Medulla oblongata (tissue), 1 donor: ENCODE results near the gene SELENON.
"Not testable (repeated sequence)": the region's sequence is repeated elsewhere in the genome, so short reads cannot be mapped to it uniquely, and the experiment has no call there.

Experiments used
- DNase-seq: peaks from one replicate; pipeline ENCODE4 v3.0.0-alpha.2; 2015; ENCODE audit errors: extremely low spot score

The SELENON gene

GRCh38 chr1:25828491-25828890 is 28.5 kb downstream of the SELENON start:
- no peak for DNase-seq

GRCh38 chr1:25829046-25829445 is 29.1 kb downstream of the SELENON start:
- no peak for DNase-seq

- DNase-seq: no peak
Measured at GRCh38 chr1:25831569-25832196, 31.7 kb downstream of the SELENON start.

- no peak for DNase-seq
Measured at GRCh38 chr1:25832336-25833037, 32.5 kb downstream of the SELENON start.

- DNase-seq: no peak
Measured at GRCh38 chr1:25833158-25833557, 33.2 kb downstream of the SELENON start.

GRCh38 chr1:25834894-25835293 is 34.9 kb downstream of the SELENON start:
- DNase-seq: no peak

- DNase-seq: no peak
Measured at GRCh38 chr1:25836695-25837094, 36.7 kb downstream of the SELENON start.

GRCh38 chr1:25837262-25837875 is 37.4 kb downstream of the SELENON start:
- no peak for DNase-seq

GRCh38 chr1:25839808-25840207 is 39.8 kb downstream of the SELENON start:
- not testable (repeated sequence) for DNase-seq

- DNase-seq: no peak
Measured at GRCh38 chr1:25843483-25843882, 43.5 kb downstream of the SELENON start.

GRCh38 chr1:25844536-25845337 is 44.7 kb downstream of the SELENON start:
- DNase-seq: no peak

GRCh38 chr1:25845664-25846063 is 45.7 kb downstream of the SELENON start:
- DNase-seq: no peak

- no peak for DNase-seq
Measured at GRCh38 chr1:25847929-25848328, 47.9 kb downstream of the SELENON start.

- no peak for DNase-seq
Measured at GRCh38 chr1:25848531-25848930, 48.5 kb downstream of the SELENON start.

GRCh38 chr1:25854554-25854953 is 54.6 kb downstream of the SELENON start:
- no peak for DNase-seq

GRCh38 chr1:25856856-25857255 is 56.9 kb downstream of the SELENON start:
- DNase-seq: no peak

GRCh38 chr1:25858494-25858893 is 58.5 kb downstream of the SELENON start:
- DNase-seq: no peak

GRCh38 chr1:25858906-25859789 is 59.2 kb downstream of the SELENON start, which contains the start of gene AUNIP:
Gene AUNIP (minus strand): TSS chr1:25859457. CDS start chr1:25859357, 100 bp downstream.
- peak; percentile 83 for DNase-seq

- DNase-seq: peak; percentile 38
Measured at GRCh38 chr1:25861316-25862286, 61.6 kb downstream of the SELENON start.
